ENCODE measurements around the gene ERICH6B.

The ERICH6B gene

GRCh38 chr13:45542391-45542790, 73.1 kb downstream of the ERICH6B start:
- DNase-seq (ENCODE audit: low read depth in 2 of 2), result no peak

GRCh38 chr13:45541806-45542205, 73.7 kb downstream of the ERICH6B start:
- DNase-seq (ENCODE audit: low read depth in 2 of 2), result no peak

- DNase-seq (ENCODE audit: low read depth in 2 of 2), result no peak
These were observed 74.7 kb downstream of the ERICH6B start for GRCh38 chr13:45540864-45541263.

DNA sequence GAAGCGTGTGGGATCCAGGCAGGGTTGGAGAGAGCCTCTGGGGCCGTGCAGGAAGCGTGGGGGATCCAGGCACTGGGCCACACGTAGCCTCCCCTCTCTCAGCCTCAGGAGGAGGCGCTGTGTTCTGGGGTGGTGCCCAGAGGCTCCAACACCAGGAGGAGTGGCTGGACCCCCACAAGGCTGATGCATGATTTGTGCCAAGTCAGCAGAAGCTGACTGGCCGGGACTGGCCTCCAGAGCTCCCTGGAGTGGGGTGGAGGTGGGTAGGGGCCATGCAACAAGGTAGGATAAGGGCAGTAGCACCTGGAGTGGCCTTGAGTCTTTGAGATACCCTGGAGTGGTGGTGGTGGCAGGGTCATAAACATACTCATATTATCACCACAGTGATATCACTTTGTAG, 75.3 kb downstream of the ERICH6B start:
- DNase-seq (ENCODE audit: low read depth in 2 of 2), result no peak

DNA sequence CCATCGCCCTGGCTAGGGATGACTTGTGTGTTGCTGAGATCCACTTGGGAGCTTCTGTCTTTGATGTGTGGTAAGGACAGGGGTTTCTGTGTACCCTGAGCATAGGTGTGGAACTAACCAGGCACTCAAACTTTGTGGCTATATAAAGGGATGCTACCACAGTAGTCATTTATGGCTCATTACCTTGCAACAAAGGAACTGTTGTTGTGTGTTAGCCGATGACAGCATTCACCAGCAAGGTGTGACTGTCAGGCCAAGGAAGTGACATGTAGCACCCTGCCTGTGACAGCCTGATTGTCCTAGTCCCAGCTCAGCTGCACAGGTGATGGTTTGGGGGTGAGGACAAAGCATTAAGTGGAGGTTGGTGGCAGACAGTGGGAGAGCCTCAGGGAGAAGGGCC, 77.2 kb downstream of the ERICH6B start:
- DNase-seq (ENCODE audit: low read depth in 2 of 2), result no peak

DNA sequence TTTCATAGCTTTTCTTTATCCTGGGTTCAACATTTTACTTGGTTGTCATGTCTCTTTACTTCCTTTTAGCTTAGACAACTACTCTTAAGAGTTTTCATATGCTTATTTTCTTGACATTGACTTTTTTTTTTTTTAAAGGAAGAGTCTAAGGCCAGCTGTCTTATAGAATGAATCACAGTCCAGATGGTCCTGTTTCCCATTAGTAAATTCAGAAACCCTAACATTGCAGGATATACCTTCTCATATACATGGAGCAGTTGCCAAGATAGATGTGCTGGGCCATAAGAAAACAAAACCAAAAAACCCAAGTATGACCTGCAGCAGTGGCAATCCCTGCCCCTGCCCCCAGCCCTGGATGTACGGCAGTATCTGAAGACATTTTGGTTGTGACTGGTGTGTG, 78.0 kb downstream of the ERICH6B start:
- no peak for DNase-seq (ENCODE audit: low read depth in 2 of 2)

GRCh38 chr13:45536224-45536623, 79.3 kb downstream of the ERICH6B start:
- no peak for DNase-seq (ENCODE audit: low read depth in 2 of 2)

DNA sequence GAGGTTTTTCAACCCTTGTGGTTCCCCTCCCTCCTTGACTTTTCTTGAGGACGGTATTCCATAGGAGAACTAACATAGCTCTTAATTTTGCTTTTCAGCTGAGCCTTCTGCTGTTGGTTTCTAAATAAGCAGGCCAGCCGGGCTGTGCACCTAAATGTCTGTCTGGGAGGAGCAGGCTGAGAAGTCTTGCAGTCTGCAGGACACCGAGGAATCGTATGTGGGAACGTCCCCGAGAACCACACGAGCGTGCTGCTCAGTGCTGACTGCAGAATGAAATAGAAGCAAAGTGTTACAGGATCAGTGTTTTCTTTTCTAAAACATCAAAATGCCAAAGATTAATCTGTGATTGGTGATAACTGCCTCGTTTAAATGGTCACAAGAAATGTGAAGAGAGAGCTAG, 80.9 kb downstream of the ERICH6B start:
- no peak for DNase-seq (ENCODE audit: low read depth in 2 of 2)

- DNase-seq (ENCODE audit: low read depth in 2 of 2), result no peak
These were observed 85.8 kb downstream of the ERICH6B start for GRCh38 chr13:45529758-45530157.

- DNase-seq (ENCODE audit: low read depth in 2 of 2), result no peak
These were observed 87.7 kb downstream of the ERICH6B start for GRCh38 chr13:45527699-45528462.

DNA sequence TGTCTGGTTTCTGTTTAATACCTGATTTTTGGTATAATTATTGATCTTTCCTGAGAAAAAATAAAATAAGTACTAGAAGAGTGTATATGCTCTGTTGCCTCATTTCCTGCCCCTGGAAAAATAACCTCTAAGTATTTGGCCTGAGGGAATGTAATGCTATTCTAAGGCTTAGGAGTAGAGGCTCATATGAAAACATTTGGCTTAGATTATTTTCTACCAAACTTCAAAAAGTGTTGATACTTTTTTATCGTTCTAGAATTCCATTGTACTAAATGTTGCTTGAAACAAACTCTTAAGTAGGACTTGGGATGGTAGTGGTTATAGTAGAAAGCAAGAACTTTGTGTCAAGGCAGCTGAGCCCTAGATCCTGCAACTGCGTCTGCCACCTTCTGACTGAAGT, 93.0 kb downstream of the ERICH6B start:
- no peak for DNase-seq (ENCODE audit: low read depth in 2 of 2)

- no peak for DNase-seq (ENCODE audit: low read depth in 2 of 2)
These were observed 94.2 kb downstream of the ERICH6B start for GRCh38 chr13:45521297-45521696.

- DNase-seq (ENCODE audit: low read depth in 2 of 2), result no peak
These were observed 96.0 kb downstream of the ERICH6B start for GRCh38 chr13:45519493-45519892.

- no peak for DNase-seq (ENCODE audit: low read depth in 2 of 2)
These were observed 96.9 kb downstream of the ERICH6B start for GRCh38 chr13:45518525-45519245.

- DNase-seq (ENCODE audit: low read depth in 2 of 2), result no peak
These were observed 98.8 kb downstream of the ERICH6B start for GRCh38 chr13:45516757-45517156.

DNA sequence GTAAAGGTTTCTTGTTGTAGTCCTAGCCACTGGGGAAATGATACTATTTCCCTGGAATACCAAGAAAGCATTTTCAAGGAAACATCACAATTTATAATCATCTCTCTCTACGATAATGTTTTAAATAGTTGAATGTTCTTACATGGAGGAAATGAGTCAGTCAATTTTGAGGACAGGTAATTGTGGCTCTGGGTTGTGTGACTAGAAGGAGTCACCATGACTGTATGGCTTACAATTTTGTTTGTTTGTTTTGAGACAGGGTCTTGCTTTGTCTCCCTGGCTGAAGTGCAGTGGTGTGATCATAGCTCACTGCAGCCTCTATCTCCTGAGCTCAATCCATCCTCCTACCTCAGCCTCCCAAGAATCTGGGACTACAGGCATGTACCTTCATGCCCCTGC, 103.4 kb downstream of the ERICH6B start:
- no peak for DNase-seq (ENCODE audit: low read depth in 2 of 2)

GRCh38 chr13:45511310-45512097, 104.0 kb downstream of the ERICH6B start:
- DNase-seq (ENCODE audit: low read depth in 2 of 2), result no peak

GRCh38 chr13:45510672-45511071, 104.9 kb downstream of the ERICH6B start:
- DNase-seq (ENCODE audit: low read depth in 2 of 2), result no peak

- no peak for DNase-seq (ENCODE audit: low read depth in 2 of 2)
These were observed 106.8 kb downstream of the ERICH6B start for GRCh38 chr13:45508776-45509175.

DNA sequence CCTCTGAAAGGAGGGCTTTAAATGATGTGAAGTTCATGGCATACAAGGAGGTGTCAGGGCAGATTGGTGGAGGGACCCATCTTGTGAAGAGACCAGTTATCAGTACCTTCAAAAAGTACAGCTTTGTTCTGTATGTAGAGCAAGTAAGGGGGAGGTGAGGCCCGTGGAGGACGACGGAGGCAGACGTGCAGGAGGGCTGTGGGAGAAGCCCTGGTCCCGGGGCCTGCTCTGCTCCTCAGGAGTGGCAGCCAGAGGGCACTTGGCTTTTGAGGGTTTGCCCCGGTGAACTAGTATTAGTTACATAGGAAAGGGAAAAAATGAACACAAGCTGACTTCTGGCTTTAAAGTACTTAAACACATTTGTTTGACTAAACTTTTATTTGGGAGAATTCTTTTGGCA, 108.7 kb downstream of the ERICH6B start:
- no peak for DNase-seq (ENCODE audit: low read depth in 2 of 2)

GRCh38 chr13:45503658-45504057, 111.9 kb downstream of the ERICH6B start:
- no peak for DNase-seq (ENCODE audit: low read depth in 2 of 2)

DNA sequence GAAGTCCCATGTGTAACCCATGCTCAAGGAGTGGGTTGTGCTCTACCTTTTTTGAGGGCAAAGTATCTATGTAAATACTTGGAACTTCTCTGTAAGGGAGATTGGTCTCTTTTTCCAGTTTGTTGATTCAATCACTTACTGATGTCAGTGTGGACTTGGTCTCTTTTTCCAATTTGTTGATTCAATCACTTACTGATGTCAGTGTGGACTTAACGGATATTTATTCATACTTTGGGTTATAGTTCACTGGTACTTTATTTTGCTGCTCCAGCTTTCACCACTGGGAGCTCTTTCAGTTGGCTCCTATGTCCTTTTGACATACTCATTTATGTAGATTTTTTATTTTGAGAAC, 114.4 kb downstream of the ERICH6B start:
- no peak for DNase-seq (ENCODE audit: low read depth in 2 of 2)

All from stimulated activated CD4-positive, alpha-beta T cell treated with anti-CD3 and anti-CD28 coated beads, Interleukin-12 subunit alpha, Interleukin-12 subunit beta, amount 100 ng/mL, for 24 hours (primary cell).